HG02938 (cell line): ENCODE results near the gene CDC16.

Experiments used
- ATAC-seq: cut with Tn5 transposase; IDR thresholded peaks from one replicate; pipeline ENCODE4 v1.9.1; 2021; ENCODE audit warnings: mild to moderate bottlenecking, moderate library complexity; ENCODE audit not compliant: unreplicated experiment

CDC16 gene

GRCh38 chr13:114296902-114297301 lies 62.2 kb downstream of the CDC16 start:
- no peak for ATAC-seq

GRCh38 chr13:114298866-114299265 lies 64.2 kb downstream of the CDC16 start:
- ATAC-seq = no peak

DNA sequence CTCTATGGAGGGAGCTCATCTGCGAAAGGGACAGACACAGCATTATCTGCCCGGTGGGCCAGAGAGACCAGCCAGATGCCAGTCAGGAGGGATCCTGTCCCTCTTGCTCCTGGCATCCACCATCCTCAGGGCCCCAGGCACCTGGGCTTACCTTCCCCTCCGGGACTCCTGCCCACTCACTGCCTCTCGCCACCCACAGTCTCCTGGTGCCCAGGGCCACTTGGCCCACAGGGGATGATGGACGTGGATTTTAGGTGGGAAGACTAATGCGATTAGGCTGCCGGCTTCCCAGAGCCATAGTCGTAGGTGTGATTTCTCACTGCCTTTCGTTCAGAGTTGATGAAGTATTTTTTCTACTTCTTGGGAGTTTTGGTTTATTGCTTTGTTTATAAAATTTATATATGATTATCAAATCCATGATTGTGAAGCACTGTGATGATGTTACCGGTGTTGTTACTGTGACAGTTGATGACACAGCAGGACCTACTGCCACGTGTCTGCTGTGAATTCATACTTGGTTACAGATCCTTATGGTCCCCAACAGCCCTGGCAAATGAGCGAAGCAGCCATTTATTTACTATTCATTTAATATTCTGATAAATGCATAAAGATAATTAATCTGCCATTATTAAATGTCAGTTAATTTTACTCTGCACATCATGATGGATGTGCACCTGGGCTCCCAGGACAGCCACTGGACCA lies 65.1 kb downstream of the CDC16 start:
- ATAC-seq = no peak

DNA sequence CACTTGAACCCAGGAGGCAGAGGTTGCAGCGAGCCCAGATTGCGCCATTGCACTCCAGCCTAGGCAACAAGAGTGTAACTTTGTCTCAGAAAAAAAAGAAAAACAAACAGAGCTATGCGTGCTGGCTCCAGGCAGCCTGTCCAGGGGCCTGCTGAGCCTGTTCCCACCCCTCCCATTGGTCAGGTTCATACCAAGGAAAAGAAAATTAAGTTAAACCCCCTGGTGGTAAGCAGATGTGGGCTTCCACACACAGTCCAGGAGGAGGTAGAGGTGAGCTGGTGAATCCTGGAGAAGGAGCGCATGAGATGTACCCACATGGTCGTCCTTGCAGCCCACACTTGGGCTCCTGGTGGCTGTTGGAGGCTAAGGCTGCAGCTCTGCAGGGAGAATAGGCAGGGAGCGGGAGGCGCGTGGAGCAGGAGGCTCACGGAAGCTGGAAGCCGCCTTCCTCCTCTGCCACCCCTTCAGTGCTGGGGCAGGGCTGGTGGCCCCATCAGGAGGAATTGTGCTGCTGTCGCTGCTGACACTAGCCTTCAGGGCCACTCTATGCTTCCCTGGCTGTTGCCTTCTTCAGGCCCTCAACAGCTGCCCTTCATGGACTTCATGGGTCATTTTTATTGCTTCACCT lies 69.1 kb downstream of the CDC16 start:
- ATAC-seq = no peak

- ATAC-seq = no peak
These were observed 69.8 kb downstream of the CDC16 start for GRCh38 chr13:114304346-114305034.

DNA sequence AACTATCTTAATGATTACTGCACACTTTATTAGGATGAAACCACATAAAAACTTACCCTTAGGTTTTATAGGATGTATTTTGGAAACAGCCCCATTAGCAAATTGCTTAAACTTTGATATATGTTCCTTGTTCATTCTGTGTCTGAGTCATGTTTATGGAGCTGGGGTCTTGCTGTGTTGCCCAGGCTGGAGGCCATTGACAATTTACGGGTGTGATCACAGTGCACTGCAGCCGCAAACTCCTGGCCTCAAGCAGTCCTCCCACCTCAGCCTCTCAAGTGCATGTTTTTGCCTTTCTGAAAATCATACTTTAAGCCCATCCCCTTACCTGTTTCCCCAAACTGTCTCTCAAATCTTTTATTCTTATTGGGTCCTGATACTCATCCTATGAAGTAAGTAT lies 74.4 kb downstream of the CDC16 start:
- ATAC-seq = no peak

GRCh38 chr13:114309806-114310410 lies 75.2 kb downstream of the CDC16 start:
- no peak for ATAC-seq

- ATAC-seq = no peak
These were observed 76.3 kb downstream of the CDC16 start for GRCh38 chr13:114310956-114311355.

DNA sequence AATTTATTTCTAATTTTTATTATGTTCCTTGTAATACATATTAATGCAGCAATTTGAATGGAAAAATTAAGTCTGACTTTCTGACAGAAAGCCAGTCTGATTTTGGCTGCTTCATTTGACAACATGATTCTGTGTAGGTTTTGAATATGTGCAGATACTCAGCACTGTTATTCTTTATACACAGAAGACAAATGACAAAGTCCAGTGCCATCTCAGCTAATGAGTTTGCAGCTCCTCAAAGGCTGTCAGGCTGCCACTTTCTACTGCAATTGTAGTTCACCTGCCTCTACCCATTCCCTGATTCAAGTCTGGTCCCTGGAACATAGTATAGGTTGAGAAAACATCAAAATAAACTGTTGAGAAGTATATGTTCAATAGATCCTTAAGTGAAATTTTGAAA lies 76.7 kb downstream of the CDC16 start:
- no peak for ATAC-seq

GRCh38 chr13:114311908-114312307 lies 77.2 kb downstream of the CDC16 start:
- no peak for ATAC-seq

DNA sequence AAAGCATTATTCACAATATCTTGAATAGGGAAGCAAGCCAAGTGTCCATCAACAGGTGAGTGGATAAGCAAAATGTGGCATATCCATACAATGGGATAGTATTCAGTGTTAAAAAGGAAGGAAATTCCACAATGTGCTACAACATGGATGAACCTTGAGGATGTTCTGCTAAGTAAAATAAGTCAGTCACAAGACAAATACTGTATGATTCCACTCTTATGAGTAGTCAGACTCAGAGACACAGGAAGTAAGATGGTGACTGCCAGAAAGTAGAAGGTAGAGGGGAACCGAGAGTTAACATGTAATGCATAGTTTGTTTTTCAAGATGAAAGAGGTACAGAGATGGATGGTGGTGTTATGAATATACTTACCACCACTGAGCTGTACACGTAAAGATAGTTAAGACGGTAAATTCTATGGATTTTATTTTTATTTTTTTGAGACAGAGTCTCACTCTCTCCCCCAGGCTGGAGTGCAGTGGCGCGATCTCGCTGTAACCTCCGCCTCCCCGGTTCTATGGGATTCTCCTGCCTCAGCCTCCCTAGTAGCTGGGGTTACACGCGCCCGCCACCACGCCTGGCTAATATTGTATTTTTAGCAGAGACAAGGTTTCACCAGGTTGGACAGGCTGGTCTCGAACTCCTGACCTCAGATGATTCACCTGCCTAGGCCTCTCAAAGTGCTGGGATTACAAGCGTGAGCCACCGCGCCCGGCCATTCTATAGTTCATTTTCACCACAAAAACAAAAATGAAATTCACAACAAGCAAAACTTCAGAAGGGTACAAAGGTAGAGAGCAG lies 78.6 kb downstream of the CDC16 start:
- peak; percentile 44 for ATAC-seq

DNA sequence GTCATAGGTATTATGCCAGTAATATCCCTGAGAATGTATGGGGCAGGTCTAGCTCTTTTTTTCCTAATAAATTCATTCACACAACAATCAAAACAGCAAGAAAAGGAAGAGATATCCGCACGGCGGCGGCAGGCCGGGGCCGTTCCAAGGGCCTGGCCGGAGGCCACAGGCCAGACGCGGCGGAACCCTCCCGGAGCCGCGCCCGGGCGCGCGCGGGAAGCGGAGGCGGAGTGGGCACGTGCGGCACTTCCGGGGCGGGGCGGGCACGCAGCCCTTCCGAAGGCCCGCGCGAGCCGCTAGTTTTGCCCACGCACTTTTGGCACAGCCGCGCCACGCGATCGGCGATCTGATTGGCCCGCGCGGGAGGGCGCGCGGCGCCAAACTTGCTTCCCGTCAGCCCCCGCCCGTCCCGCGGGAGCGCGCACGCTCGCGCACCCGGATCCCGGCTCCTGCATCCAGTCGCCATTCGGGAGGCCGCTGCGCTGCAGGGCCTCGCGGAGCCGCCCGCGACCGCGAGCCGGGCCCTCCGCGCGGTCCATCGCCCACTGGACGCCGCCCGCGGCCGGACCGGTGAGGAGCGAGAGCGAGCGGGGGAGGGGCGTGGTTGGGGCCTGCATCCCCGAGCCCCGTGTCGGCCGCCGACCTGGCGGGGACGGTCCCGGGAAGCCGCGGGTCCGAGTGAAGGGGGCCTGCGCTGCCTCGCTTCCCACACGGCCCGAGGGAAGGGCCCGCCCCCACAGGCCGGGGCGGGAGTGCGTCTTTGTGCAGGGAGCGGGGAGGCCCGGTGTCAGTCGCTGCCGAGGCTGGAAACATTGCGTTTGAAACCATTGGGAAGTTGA lies 79.6 kb downstream of the CDC16 start, which contains the start of gene CHAMP1:
TSS of gene CHAMP1 (plus strand) at position 430 of the 839 bp plus-strand sequence. CDS start 9,340 bp downstream, outside the sequence.
- ATAC-seq = peak; percentile 72

GRCh38 chr13:114315074-114315785 lies 80.5 kb downstream of the CDC16 start:
- no peak for ATAC-seq

GRCh38 chr13:114318624-114319023 lies 83.9 kb downstream of the CDC16 start:
- ATAC-seq = no peak

GRCh38 chr13:114319441-114319913 lies 84.8 kb downstream of the CDC16 start:
- no peak for ATAC-seq

GRCh38 chr13:114320065-114320464 lies 85.4 kb downstream of the CDC16 start:
- ATAC-seq = no peak

GRCh38 chr13:114321256-114321655 lies 86.6 kb downstream of the CDC16 start:
- ATAC-seq = no peak
